ENCODE data around the gene SLAMF7. TPM values are rescaled to one million over a fixed set of nuclear protein-coding genes. Genes with fewer than 3 reads are reported as not detected.

SLAMF7 gene
- total and polyA plus RNA-seq, 2 donors (not counting 3 experiments of a cell fraction or from before 2014, with no cell fraction given), result not detected

DNA sequence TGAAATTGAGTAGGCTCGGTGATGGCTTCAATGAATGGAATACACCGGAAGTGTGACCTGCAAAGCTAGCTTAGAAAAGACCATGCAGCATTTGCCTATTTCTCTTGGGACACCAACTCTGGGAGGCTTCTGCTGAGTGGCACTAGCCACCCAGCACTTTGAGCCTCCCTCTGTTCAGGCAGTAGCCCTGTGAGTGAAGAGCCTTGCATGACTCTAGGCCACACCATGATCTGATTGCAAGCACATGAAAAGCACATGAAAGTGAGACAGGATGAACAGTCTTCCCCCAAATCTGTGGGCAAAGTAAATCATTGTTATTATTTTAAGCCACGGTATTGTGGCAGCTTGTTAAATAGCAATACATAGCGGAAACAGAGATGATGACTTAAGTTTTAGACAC lies 30.2 kb upstream of the SLAMF7 start:
- dilution Hi-C loops (cut with MboI; ENCODE audit: extremely low pct_ligation_motif_present, low sequenced_read_pairs), result no loop called here

More for the DNA sequence above, 30.2 kb upstream of the SLAMF7 start:
- no peaks in the 10 kb centered on the region for H3K9me1 ChIP-seq (replicated peaks; ENCODE audit: control insufficient read depth, extremely low read depth, insufficient read depth, low read length)
- TF ChIP-seq POLR2A (IDR thresholded peaks at IDR 0.05; ENCODE audit: low read depth, low read length) (no peak), JUN (IDR thresholded peaks at IDR 0.05; ENCODE audit: borderline replicate concordance, insufficient read depth, insufficient read length, low read depth) (no peak), POLR2AphosphoS5 (IDR thresholded peaks at IDR 0.05; ENCODE audit: insufficient read depth, low read depth, low read length) (no peak), FOS (IDR thresholded peaks at IDR 0.05; ENCODE audit: borderline replicate concordance, insufficient read depth, low read length) (no peak), MYC (IDR thresholded peaks at IDR 0.05; ENCODE audit: low read depth, low read length) (no peak), EZH2 (IDR thresholded peaks at IDR 0.05; ENCODE audit: borderline replicate concordance, low read depth, low read length, severe bottlenecking) (no peak), CTCF (IDR thresholded peaks at IDR 0.05; ENCODE audit: extremely low read depth in 1 of 2, insufficient read depth in 1 of 2, low read depth in 1 of 2, low read length in 2 of 2) (no peak), GATA2 (IDR thresholded peaks at IDR 0.05; ENCODE audit: insufficient read depth, insufficient read length, low read depth, low read length) (no peak)
- TF ChIP-seq, protein P1, sequence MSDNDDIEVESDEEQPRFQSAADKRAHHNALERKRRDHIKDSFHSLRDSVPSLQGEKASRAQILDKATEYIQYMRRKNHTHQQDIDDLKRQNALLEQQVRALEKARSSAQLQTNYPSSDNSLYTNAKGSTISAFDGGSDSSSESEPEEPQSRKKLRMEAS (IDR thresholded peaks at IDR 0.05; ENCODE audit: insufficient read depth, insufficient read length), result no peak
- H3K36me3 ChIP-seq (ENCODE audit: control insufficient read depth in 2 of 2, extremely low read depth in 1 of 2, insufficient read depth in 2 of 2, low read length in 2 of 2), result no peaks in the 10 kb centered on the region
- POLR2A ChIA-PET, result no interaction called here
- H3K4me1 ChIP-seq (ENCODE audit: control insufficient read depth, extremely low read depth, insufficient read depth, low read length), result no peaks in the 10 kb centered on the region
- H3K27ac ChIP-seq (ENCODE audit: insufficient read depth, low read depth, low read length), result no peak overlapping the region
- DNase-seq (ENCODE audit: low read depth, low spot score) (no peak), FAIRE-seq (no peak)
- CTCF ChIA-PET, result interaction anchor here (0.7 kb wide), 1 partner anchor 33 kb away, joined by 3 read pairs; no protein-coding TSS in a partner anchor
- H3K9me3 ChIP-seq (replicated peaks; ENCODE audit: control insufficient read depth, insufficient read depth, low read length), result no peaks in the 10 kb centered on the region
- H3K4me3 ChIP-seq (replicated peaks in 1 of 3; ENCODE audit: insufficient read depth in 1 of 3, low read depth in 1 of 3, low read length in 3 of 3), result no peak overlapping the region
- BruUV-seq (replicated peaks), result no TSS peak
- H3K4me2 ChIP-seq (ENCODE audit: insufficient read depth, low read length), result no peak overlapping the region
- intact Hi-C loops (cut with micrococcal nuclease), result no loop called here
- H2AFZ ChIP-seq (ENCODE audit: low read depth, low read length), result no peak overlapping the region
- H3K9ac ChIP-seq (replicated peaks; ENCODE audit: extremely low read depth, insufficient read depth, low read length), result no peak overlapping the region
- H4K20me1 ChIP-seq (replicated peaks; ENCODE audit: control insufficient read depth, extremely low read depth, insufficient read depth, low read length), result no peaks in the 10 kb centered on the region
- no peaks in the 10 kb centered on the region for H3K79me2 ChIP-seq (ENCODE audit: control insufficient read depth, insufficient read depth, low read length)
- peaks cover 4 to 7% of the 10 kb centered on the region in 2 experiments for H3K27me3 ChIP-seq (ENCODE audit: control insufficient read depth in 2 of 2, insufficient read depth in 2 of 2, low read length in 2 of 2)

All from endothelial cell of umbilical vein (primary cell).